ENCODE results near the gene COPS3. TPM values are rescaled to one million over a fixed set of nuclear protein-coding genes. Genes with fewer than 3 reads are reported as not detected.

COPS3 gene
- total and polyA plus RNA-seq, 8 donors: 11.1 to 291 (median 48.6) TPM

DNA sequence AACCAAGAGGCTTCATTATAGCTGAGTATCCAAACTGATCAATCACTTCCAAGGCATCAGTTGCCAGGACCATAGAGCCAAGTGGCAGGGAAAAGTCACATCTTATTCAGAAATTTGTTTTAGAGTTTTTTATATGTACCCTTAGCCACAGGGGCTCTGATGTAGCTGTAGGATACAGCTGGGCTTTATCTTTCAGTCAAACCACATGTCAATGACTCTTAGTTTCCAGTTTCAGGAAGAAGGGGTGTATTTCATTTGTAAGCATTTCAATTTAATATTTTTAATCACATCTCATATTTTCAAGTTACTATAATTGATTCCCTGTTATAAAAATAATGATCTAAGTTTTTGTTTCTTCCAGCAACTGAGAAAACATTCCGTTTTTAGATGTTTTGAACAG is 41.2 kb downstream of the COPS3 start:
- Histone ChIP-seq H3K27ac (no peak overlapping the region), H3K4me1 (peaks cover 19 to 27% (median 25%) of the 10 kb centered on the region in 4 donors), H3K4me3 (no peak overlapping the region), H3K9me3 (no peaks in the 10 kb centered on the region), H3K36me3 (no peaks in the 10 kb centered on the region), H3K27me3 (no peaks in the 10 kb centered on the region)
- TF ChIP-seq EP300 (IDR thresholded peaks at IDR 0.05): no peak
- no peak for TF ChIP-seq POLR2AphosphoS5 (IDR thresholded peaks at IDR 0.05)
- TF ChIP-seq, protein P1, sequence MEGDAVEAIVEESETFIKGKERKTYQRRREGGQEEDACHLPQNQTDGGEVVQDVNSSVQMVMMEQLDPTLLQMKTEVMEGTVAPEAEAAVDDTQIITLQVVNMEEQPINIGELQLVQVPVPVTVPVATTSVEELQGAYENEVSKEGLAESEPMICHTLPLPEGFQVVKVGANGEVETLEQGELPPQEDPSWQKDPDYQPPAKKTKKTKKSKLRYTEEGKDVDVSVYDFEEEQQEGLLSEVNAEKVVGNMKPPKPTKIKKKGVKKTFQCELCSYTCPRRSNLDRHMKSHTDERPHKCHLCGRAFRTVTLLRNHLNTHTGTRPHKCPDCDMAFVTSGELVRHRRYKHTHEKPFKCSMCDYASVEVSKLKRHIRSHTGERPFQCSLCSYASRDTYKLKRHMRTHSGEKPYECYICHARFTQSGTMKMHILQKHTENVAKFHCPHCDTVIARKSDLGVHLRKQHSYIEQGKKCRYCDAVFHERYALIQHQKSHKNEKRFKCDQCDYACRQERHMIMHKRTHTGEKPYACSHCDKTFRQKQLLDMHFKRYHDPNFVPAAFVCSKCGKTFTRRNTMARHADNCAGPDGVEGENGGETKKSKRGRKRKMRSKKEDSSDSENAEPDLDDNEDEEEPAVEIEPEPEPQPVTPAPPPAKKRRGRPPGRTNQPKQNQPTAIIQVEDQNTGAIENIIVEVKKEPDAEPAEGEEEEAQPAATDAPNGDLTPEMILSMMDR (IDR thresholded peaks at IDR 0.05): no peak
- TF ChIP-seq POLR2A (IDR thresholded peaks at IDR 0.05): no peak
- no peak for DNase-seq
- WGBS, 5 donors: 72 to 85% (median 77%) methylated on average over 1 of the region's 1 CpG
- intact Hi-C loops (cut with DNase I; ENCODE audit: low total_unique reads): no loop called here

DNA sequence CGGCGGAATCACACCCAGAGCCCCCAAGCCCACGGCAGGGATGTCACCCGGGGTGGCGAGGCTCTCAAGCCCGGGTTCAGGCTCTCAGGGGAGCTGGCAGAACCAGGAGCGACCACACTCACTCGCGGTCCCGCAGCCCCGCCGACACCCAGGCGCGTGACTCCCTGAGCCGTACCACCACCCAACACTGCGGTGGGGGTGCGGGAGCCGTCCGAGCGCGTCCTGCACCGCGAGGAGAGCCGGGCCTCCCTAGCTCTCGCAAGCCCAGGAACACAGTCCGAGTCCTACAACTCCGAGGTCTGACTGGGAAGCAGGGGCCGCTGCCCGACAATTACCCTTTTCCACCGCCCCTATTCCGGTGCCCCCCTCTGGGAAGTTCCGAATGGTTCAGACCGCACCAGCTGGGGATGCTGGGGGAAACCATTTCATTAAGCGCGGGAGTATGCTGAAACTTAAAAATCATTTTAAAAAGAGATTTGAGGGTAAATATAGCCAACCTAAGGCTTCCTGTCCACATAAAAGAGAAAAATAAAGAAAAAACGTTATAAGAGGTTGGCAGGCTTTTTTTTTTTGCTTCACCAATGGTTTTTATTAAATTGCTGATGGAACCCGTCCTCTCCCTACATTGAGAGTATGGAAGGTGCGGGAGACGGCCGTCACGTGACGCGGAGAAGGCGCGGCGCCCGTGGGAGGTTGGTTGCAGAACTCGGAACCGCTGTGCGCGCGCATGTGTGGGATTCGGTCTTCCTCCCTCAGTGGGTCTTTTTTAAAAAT is 43.8 kb downstream of the COPS3 start, which contains the start of gene FLCN:
Gene FLCN, minus strand, starts transcription at position 143 of the 774 bp plus-strand sequence. CDS start 9,031 bp downstream, outside the sequence.
- Histone ChIP-seq H3K4me3 (peak within 1 kb of the TSS; percentile 83 to 99 (median 90)), H3K4me1 (peaks cover 22 to 50% (median 41%) of the 10 kb centered on the region in 4 donors), H3K9me3 (no peaks in the 10 kb centered on the region), H3K27me3 (no peaks in the 10 kb centered on the region), H3K36me3 (peaks cover 5 to 9% (median 7%) of the 10 kb centered on the region in 4 donors), H3K27ac (peak within 1 kb of the TSS; percentile 92 to 96 (median 95))
- intact Hi-C loops (cut with DNase I; ENCODE audit: low total_unique reads): no loop called here
- WGBS, 5 donors: 0% methylated on average over 45 to 53 of the region's 53 CpGs
- TF ChIP-seq POLR2AphosphoS5 (IDR thresholded peaks at IDR 0.05) (peak; percentile 77 to 93 (median 92)), POLR2A (IDR thresholded peaks at IDR 0.05) (peak in 2 of 4 donors; percentile 40 to 52), EP300 (IDR thresholded peaks at IDR 0.05) (no peak)
- TF ChIP-seq, protein P1 (IDR thresholded peaks at IDR 0.05): peak in 1 of 7 experiments; percentile 24
- DNase-seq: peak; percentile 91 to 95

DNA sequence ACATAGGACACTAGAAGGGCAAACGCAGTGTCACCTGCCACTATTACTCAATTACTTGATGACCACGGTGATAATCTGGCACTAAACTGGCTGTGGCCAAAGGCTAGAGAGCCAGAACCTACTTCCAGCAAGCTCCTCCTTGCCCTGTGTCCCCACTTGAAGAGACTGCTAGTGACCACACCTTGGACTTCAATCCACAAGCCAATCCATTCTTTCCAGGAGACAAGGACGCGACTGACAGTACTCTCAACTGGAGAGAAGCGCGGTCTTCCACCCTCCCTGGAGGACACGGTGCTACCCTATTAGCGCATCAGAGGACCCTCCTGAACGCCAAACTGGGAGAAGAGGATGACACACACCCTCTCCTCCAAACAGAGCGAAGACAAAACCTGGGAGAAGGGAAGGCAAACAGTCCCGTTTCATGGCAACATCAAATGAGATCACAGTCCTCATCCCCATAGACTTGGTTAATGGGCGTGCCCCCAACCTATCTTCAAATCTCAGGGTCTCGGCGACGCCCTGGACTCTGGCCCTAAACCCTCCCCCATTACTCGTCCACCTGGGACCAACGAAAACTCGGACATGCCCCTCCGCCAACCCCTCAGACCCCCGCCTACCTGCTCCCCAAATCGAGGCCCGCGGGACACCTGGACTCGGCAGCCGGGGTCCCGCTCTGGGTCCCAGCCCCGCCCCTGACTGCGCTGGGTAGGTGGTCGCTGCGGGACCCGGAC is 44.6 kb downstream of the COPS3 start:
- intact Hi-C loops (cut with DNase I; ENCODE audit: low total_unique reads): no loop called here
- H3K36me3 ChIP-seq: peaks cover 12 to 17% (median 15%) of the 10 kb centered on the region in 4 donors
- peak in 1 of 2 donors; percentile 71 for DNase-seq
- H3K27ac ChIP-seq: peak overlapping the region; percentile 92 to 96 (median 95)
- H3K9me3 ChIP-seq: no peaks in the 10 kb centered on the region
- H3K4me1 ChIP-seq: peaks cover 22 to 55% (median 44%) of the 10 kb centered on the region in 4 donors
- no peak for TF ChIP-seq EP300 (IDR thresholded peaks at IDR 0.05)
- TF ChIP-seq, protein P1 (IDR thresholded peaks at IDR 0.05): no peak
- TF ChIP-seq POLR2A (IDR thresholded peaks at IDR 0.05): no peak
- TF ChIP-seq POLR2AphosphoS5 (IDR thresholded peaks at IDR 0.05): no peak
- peak overlapping the region; percentile 83 to 99 (median 90) for H3K4me3 ChIP-seq
- H3K27me3 ChIP-seq: no peaks in the 10 kb centered on the region
- 0 to 2% (median 1%) methylated on average over 14 to 31 of the region's 31 CpGs for WGBS, 5 donors
